ENCODE measurements around the gene CLEC16A.

Gene CLEC16A

GRCh38 chr16:11155284-11155806 lies 211.0 kb downstream of the CLEC16A start:
- FAIRE-seq = no peak
- no peak for DNase-seq (ENCODE audit: low spot score)

- FAIRE-seq = no peak
- no peak for DNase-seq (ENCODE audit: low spot score)
Measured at GRCh38 chr16:11156401-11156800, 212.0 kb downstream of the CLEC16A start.

GRCh38 chr16:11157143-11157542 lies 212.8 kb downstream of the CLEC16A start:
- no peak for FAIRE-seq
- DNase-seq (ENCODE audit: low spot score) = no peak

- DNase-seq (ENCODE audit: low spot score) (no peak), FAIRE-seq (no peak)
Measured at GRCh38 chr16:11158018-11158417, 213.7 kb downstream of the CLEC16A start.

GRCh38 chr16:11159282-11159681 lies 214.9 kb downstream of the CLEC16A start:
- FAIRE-seq (no peak), DNase-seq (ENCODE audit: low spot score) (no peak)

- FAIRE-seq (no peak), DNase-seq (ENCODE audit: low spot score) (no peak)
Measured at GRCh38 chr16:11160676-11161115, 216.3 kb downstream of the CLEC16A start.

GRCh38 chr16:11161439-11161838 lies 217.1 kb downstream of the CLEC16A start:
- DNase-seq (ENCODE audit: low spot score) (no peak), FAIRE-seq (no peak)

GRCh38 chr16:11161974-11162373 lies 217.6 kb downstream of the CLEC16A start:
- no peak for FAIRE-seq
- DNase-seq (ENCODE audit: low spot score) = no peak

- FAIRE-seq (no peak), DNase-seq (ENCODE audit: low spot score) (no peak)
Measured at GRCh38 chr16:11162586-11163268, 218.4 kb downstream of the CLEC16A start.

- DNase-seq (ENCODE audit: low spot score) (no peak), FAIRE-seq (no peak)
Measured at GRCh38 chr16:11163761-11164261, 219.4 kb downstream of the CLEC16A start.

- no peak for DNase-seq (ENCODE audit: low spot score)
- no peak for FAIRE-seq
Measured at GRCh38 chr16:11164482-11165270, 220.3 kb downstream of the CLEC16A start.

GRCh38 chr16:11165349-11165748 lies 221.0 kb downstream of the CLEC16A start:
- no peak for DNase-seq (ENCODE audit: low spot score)
- no peak for FAIRE-seq

GRCh38 chr16:11165894-11166665 lies 221.7 kb downstream of the CLEC16A start:
- no peak for FAIRE-seq
- DNase-seq (ENCODE audit: low spot score) = no peak

GRCh38 chr16:11167581-11167980 lies 223.2 kb downstream of the CLEC16A start:
- no peak for DNase-seq (ENCODE audit: low spot score)
- no peak for FAIRE-seq

GRCh38 chr16:11168386-11169051 lies 224.2 kb downstream of the CLEC16A start:
- DNase-seq (ENCODE audit: low spot score) = no peak

GRCh38 chr16:11169641-11170040 lies 225.3 kb downstream of the CLEC16A start:
- FAIRE-seq = no peak
- DNase-seq (ENCODE audit: low spot score) = no peak

More at GRCh38 chr16:11168386-11169051, 224.2 kb downstream of the CLEC16A start:
- no peak for FAIRE-seq

- FAIRE-seq = no peak
- DNase-seq (ENCODE audit: low spot score) = no peak
Measured at GRCh38 chr16:11170201-11170600, 225.8 kb downstream of the CLEC16A start.

GRCh38 chr16:11170696-11171447 lies 226.5 kb downstream of the CLEC16A start:
- no peak for DNase-seq (ENCODE audit: low spot score)

GRCh38 chr16:11171448-11171709 lies 227.0 kb downstream of the CLEC16A start:
- DNase-seq (ENCODE audit: low spot score) = no peak
- FAIRE-seq = no peak

More at GRCh38 chr16:11170696-11171447, 226.5 kb downstream of the CLEC16A start:
- FAIRE-seq = no peak

GRCh38 chr16:11171757-11172299 lies 227.5 kb downstream of the CLEC16A start:
- FAIRE-seq (peak; percentile 98), DNase-seq (ENCODE audit: low spot score) (no peak)
